GM06990 (cell line): ENCODE results near the gene ZNF148.

Source experiments
- DNase-seq: peaks from one replicate; pipeline ENCODE4 v3.0.0-alpha.2; 2011; ENCODE audit not compliant: insufficient read length; ENCODE audit errors: extremely low read depth
- H3K27me3 ChIP-seq: replicated peaks from 2 replicates; pipeline ENCODE4 v1.6.0; 2011; ENCODE audit warnings: low read length; ENCODE audit not compliant: control insufficient read depth, insufficient read depth
- H3K36me3 ChIP-seq: 2 replicates; pipeline ENCODE4 v1.5.1; 2011; ENCODE audit warnings: low read length; ENCODE audit not compliant: control insufficient read depth, insufficient read depth
- H3K4me3 ChIP-seq: replicated peaks from 2 replicates; pipeline ENCODE4 v1.5.1; 2011; ENCODE audit warnings: low read depth, mild to moderate bottlenecking, control low read depth, low read length
- CTCF ChIP-seq: IDR thresholded peaks from 2 replicates; pipeline ENCODE4 v1.5.1; 2011; ENCODE audit warnings: low read length, control low read depth, mild to moderate bottlenecking, inconsistent platforms; ENCODE audit not compliant: insufficient read depth, poor library complexity, severe bottlenecking

The ZNF148 gene

GRCh38 chr3:125278155-125278554 lies 97.0 kb downstream of the ZNF148 start:
- Histone ChIP-seq H3K27me3 (no peaks in the 10 kb centered on the region), H3K36me3 (no peaks in the 10 kb centered on the region), H3K4me3 (no peak overlapping the region)
- TF ChIP-seq CTCF: no peak
- DNase-seq: no peak

- Histone ChIP-seq H3K27me3 (no peaks in the 10 kb centered on the region), H3K4me3 (no peak overlapping the region), H3K36me3 (peaks cover 2% of the 10 kb centered on the region; the same call in 1 of the 2 replicates)
- no peak for TF ChIP-seq CTCF
- DNase-seq: no peak
These were observed 104.0 kb downstream of the ZNF148 start for GRCh38 chr3:125271127-125271526.

- H3K4me3 ChIP-seq: no peak overlapping the region
- TF ChIP-seq CTCF: no peak
- H3K36me3 ChIP-seq: peaks cover 4% of the 10 kb centered on the region; the same call in 1 of the 2 replicates
- DNase-seq: no peak
- H3K27me3 ChIP-seq: no peaks in the 10 kb centered on the region
These were observed 107.7 kb downstream of the ZNF148 start for GRCh38 chr3:125267460-125267859.

- Histone ChIP-seq H3K4me3 (no peak overlapping the region), H3K36me3 (peaks cover 4% of the 10 kb centered on the region; the same call in 1 of the 2 replicates), H3K27me3 (no peaks in the 10 kb centered on the region)
- TF ChIP-seq CTCF: no peak
- no peak for DNase-seq
These were observed 108.2 kb downstream of the ZNF148 start for GRCh38 chr3:125266971-125267370.

GRCh38 chr3:125262161-125262560 lies 113.0 kb downstream of the ZNF148 start:
- no peak for TF ChIP-seq CTCF
- DNase-seq: no peak
- H3K36me3 ChIP-seq: peaks cover 3% of the 10 kb centered on the region; the same call in 1 of the 2 replicates
- no peak overlapping the region for H3K4me3 ChIP-seq
- H3K27me3 ChIP-seq: no peaks in the 10 kb centered on the region

GRCh38 chr3:125261031-125261430 lies 114.1 kb downstream of the ZNF148 start:
- H3K4me3 ChIP-seq: no peak overlapping the region
- no peak for DNase-seq
- peaks cover 3% of the 10 kb centered on the region; the same call in 1 of the 2 replicates for H3K36me3 ChIP-seq
- TF ChIP-seq CTCF: no peak
- H3K27me3 ChIP-seq: no peaks in the 10 kb centered on the region
